Measurements from ENCODE around the gene CDH3.

GRCh38 chr16:68599586-68599985 is 45.5 kb upstream of the CDH3 start:
- TF ChIP-seq ZFP3 (CRISPR knock-in tag; IDR thresholded peaks at IDR 0.05) (no peak), BACH2 (CRISPR knock-in tag; IDR thresholded peaks at IDR 0.05; ENCODE audit: borderline replicate concordance) (no peak)

Measured in SK-N-SH treated with all-trans-retinoic acid at 6 μM for 48 hours (cell line).